GM12865 (cell line): ENCODE results near the gene NUP160.
"Not testable (repeated sequence)": the region's sequence is repeated elsewhere in the genome, so short reads cannot be mapped to it uniquely, and the experiment has no call there.

Experiments
- DNase-seq: peaks from one replicate; pipeline ENCODE4 v3.0.0; 2010; ENCODE audit warnings: low read depth
- H3K4me3 ChIP-seq: 2 replicates; pipeline ENCODE4 v1.5.1; 2011; ENCODE audit warnings: mild to moderate bottlenecking, low read depth, low read length, control low read depth
- TF ChIP-seq, protein P1 (sequence below): IDR thresholded peaks from 2 replicates; pipeline ENCODE4 v1.5.1; 2011; ENCODE audit warnings: low read length, control low read depth, low read depth, inconsistent platforms; ENCODE audit not compliant: insufficient read depth; ENCODE audit errors: missing control alignments

Gene NUP160

DNA sequence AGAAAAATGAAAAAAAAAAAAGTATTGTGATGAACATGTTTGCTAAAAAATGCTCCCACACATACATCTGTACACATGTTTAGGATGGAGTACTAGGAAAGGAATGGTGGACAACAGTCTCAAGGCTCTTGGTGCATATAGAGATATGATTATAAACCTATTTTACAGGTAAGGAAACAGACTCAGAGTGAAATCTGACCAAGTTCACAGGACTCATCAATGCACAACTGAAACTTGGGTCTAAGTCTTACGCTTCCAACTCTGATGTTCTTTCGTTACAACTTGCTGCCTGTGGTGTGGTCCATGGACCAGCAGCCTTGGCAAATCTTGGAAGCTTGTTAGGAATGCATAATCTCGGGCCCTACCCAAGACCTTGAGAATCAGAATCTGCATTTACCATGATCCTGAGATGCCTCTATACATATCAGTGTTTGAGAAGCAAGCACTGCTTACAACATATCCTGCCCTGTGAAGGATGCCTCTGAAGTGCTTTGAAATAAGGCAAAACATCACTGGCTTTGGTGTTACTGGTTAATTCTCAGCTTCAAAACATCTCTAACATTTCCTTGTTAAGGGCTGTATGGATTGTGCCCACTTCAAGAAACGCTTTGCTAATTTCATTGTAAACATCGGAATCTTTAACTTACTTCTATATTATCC is 39.9 kb upstream of the NUP160 start:
- TF ChIP-seq, protein P1, sequence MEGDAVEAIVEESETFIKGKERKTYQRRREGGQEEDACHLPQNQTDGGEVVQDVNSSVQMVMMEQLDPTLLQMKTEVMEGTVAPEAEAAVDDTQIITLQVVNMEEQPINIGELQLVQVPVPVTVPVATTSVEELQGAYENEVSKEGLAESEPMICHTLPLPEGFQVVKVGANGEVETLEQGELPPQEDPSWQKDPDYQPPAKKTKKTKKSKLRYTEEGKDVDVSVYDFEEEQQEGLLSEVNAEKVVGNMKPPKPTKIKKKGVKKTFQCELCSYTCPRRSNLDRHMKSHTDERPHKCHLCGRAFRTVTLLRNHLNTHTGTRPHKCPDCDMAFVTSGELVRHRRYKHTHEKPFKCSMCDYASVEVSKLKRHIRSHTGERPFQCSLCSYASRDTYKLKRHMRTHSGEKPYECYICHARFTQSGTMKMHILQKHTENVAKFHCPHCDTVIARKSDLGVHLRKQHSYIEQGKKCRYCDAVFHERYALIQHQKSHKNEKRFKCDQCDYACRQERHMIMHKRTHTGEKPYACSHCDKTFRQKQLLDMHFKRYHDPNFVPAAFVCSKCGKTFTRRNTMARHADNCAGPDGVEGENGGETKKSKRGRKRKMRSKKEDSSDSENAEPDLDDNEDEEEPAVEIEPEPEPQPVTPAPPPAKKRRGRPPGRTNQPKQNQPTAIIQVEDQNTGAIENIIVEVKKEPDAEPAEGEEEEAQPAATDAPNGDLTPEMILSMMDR: no peak
- no peak overlapping the region for H3K4me3 ChIP-seq
- no peak for DNase-seq

DNA sequence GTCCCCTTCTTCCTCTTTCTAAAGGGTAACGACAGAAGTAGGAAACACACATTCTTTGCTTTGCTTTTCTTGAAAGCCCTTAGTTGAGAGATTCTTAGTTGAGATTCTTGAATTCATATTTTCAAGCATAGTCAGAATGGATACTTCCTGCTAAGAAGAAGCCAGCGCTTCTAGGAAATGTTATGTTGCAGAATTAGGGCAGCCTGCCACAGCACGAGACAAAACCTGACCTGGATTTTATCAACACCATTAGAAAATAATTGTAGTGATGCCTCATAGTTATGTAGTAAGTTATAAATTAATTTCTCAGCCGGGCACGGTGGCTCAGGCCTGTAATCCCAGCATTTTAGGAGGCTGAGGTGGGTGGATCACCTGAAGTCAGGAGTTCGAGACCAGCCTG is 37.9 kb upstream of the NUP160 start:
- no peak overlapping the region for H3K4me3 ChIP-seq
- DNase-seq: no peak
- TF ChIP-seq, protein P1: no peak

DNA sequence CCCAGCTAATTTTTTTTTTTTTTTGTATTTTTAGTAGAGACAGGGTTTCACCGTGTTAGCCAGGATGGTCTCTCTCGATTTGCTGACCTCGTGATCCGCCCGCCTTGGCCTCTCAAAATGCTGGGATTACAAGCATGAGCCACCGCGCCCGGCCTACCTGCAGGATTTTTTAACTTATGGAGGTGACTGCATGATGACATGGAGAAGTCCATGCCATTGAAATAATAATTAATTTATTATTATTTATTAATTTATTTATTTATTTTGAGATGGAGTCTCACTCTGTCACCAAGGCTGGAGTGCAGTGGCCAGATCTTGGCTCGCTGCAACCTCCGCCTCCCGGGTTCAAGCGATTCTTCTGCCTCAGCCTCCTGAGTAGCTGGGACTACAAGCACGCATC is 34.3 kb upstream of the NUP160 start:
- not testable (repeated sequence) for DNase-seq, H3K4me3 ChIP-seq

DNA sequence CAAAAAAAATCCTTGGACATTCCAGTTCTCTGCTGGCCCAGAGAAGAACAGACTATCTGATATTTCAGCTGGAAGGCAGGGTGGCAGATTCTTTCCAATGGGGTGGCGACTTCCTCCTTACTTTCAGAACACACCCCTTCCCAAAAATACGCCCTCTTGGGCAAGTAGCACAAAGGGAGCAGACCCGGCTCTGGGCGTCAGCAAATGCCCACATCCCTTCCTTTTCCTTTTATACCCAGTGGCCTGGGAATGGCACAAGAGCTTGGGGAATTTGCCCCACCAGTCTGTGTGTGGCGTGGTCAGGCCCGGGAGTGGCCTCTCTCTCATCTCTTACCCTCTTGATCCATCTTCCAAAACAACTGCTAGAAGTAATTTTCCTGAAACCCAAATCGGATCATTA is 33.0 kb upstream of the NUP160 start:
- TF ChIP-seq, protein P1: no peak
- no peak overlapping the region for H3K4me3 ChIP-seq
- DNase-seq: no peak

DNA sequence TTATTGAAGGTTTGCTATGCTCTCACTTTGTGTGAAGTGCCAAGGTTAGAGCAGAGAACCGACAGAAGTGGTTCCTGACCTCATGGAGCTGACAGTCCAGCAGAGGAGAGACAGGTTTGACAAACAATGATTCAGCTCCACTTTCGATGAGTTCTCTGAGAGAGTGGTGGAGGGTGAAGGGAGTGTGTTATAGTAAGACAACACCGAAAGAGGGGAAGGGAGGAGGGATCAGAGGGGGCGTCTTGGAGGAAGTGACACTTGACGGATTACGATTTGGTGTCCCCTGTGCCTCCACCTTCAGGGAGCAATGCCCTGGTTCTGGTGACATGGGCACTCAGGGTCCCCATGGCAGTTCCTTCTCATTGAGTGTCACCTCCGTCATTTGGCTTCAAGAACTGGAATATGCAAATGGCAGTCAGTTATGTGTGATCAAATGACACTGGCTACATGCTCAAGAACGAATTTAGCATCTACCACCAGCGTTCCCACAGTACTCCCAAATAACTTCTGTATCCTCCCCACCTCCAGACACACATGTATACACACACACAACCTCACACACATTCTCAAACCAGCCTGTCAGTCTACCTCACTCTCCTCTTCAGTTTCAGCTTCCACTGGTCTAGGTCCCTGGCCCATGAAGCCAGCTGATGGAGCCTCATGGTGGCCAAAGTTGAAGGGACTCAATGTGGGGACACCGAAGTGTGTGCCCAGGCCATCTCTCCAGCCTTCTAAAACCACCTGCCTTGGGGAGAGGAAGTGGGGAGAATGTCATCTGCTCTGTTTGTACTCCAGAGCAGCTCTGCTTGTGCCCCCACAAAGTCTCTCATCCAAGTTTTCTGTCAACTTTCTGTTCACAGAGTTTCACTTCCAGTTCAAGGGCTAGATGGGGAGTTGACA is 31.4 kb upstream of the NUP160 start:
- H3K4me3 ChIP-seq: no peak overlapping the region
- TF ChIP-seq, protein P1: no peak
- DNase-seq: peak; percentile 56

DNA sequence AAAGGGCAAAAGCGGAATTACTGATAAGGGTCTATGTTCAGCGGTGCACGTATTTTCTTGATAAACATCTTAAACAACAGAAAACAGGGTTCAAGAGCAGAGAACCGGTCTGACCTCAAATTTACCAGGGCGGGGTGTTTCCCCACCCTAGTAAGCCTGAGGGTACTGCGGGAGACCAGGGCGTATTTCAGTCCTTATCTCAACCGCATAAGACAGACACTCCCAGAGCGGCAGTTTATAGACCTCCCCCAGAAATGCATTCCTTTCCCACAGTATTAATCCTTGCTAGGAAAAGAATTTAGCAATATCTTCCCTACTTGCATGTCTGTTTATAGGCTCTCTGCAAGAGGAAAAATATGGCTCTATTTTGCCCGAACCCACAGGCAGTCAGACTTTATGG is 27.7 kb upstream of the NUP160 start:
- not testable (repeated sequence) for H3K4me3 ChIP-seq, DNase-seq

DNA sequence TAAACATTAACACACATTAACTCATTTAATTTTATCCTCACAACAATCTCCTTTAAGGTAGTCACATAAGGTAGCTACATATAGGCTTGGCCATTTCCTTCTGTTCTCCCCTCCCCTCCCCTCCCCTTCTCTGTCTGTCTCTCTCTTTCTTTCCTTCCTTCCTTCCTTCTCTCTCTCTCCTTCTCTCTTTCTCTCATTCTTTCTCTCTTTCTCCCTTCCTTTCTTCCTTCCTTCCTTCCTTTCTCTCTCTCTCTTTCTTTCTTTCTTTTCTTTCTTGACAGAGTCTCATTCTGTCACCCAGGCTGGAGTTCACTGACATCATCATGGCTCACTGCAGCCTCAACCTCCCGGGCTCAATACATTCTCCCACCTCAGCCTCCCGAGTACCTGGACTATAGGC is 22.3 kb upstream of the NUP160 start:
- no peak overlapping the region for H3K4me3 ChIP-seq
- no peak for DNase-seq
- TF ChIP-seq, protein P1: no peak
